DOHH2 (cell line): ENCODE results near the gene MRPL50.

ENCODE experiments used
- CTCF ChIP-seq: fragments of 200-600 bp; sonication (generic); IDR thresholded peaks from one replicate; pipeline ENCODE4 v1.5.1; 2014; ENCODE audit warnings: antibody characterized with exemption, mild to moderate bottlenecking, low read depth, low read length; ENCODE audit not compliant: poor library complexity, severe bottlenecking
- EZH2phosphoT487 ChIP-seq: fragments of 200-600 bp; sonication (generic); IDR thresholded peaks from 2 replicates; pipeline ENCODE4 v1.6.1; 2017; ENCODE audit warnings: borderline replicate concordance, mild to moderate bottlenecking, antibody characterized with exemption, low read length, moderate library complexity, mixed read lengths

DNA sequence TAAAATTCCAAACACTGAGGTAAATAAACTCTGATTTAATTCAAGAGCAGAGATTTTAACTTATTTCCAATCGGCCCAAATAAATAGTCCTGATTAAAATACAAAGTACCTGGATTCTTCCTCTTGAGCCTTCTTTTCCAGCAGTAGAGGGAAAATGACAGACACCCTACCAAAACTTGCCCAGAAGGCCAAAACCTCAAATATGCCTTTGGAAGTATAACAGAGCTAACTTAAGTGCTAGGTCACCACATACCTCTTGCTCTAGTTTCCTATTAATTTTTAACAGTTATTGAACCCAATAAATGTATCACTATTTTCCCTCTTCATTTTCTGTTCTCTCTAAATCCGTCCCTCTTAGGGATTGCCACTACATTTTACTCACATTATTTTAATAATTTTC lies 15.1 kb downstream of the MRPL50 start:
- TF ChIP-seq CTCF (no peak), EZH2phosphoT487 (no peak)
